AG09319 (cell line): ENCODE measurements around the gene CUX1.
"Not testable (repeated sequence)": the region's sequence is repeated elsewhere in the genome, so short reads cannot be mapped to it uniquely, and the experiment has no call there.

Experiments used
- DNase-seq: peaks from one replicate; pipeline ENCODE4 v3.0.0-alpha.2; 2010; ENCODE audit warnings: low read depth; ENCODE audit errors: extremely low read depth
- TF ChIP-seq, protein P1 (sequence below): IDR thresholded peaks from 2 replicates; pipeline ENCODE4 v1.5.1; 2011; ENCODE audit warnings: low read depth, mild to moderate bottlenecking, inconsistent platforms, low read length, moderate library complexity

Gene CUX1

DNA sequence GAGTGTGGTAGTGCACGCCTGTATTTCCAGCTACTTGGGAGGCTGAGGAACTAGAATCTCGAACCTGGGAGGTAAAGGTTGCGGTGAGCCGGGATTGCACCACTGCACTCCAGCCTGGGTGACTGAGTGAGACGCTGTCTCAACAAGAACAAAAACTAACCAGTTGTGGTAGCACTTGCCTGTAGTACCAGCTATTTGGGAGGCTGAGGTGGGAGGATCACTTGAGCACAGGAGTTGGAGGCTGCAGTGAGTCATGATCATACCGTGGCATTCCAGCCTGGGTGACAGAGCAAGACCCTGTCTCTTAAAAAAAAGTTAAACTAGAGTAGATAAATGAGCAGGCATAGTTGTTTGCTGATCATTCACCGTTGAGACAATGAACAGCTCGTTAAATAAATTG lies 48.9 kb downstream of the CUX1 start:
- DNase-seq: no peak

DNA sequence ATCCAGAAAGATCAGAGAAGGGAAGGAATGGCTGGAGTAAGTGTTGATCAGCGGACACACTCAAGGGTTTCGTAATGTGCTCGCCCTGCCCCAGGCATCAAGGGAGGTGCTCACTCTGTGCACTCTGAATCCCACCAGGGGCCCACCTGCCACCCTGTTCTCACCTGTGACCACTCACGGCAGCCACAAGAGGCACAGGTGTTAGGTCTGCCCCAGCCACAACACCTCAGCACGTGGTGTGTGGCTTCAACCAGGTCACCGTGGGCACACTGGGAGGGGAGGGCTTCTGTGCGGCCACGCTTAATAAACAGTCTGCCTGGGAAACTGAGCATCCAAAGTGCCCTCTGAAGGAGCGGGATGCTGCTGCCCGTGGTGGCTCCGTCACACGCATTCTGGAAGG lies 49.8 kb downstream of the CUX1 start:
- no peak for DNase-seq
- TF ChIP-seq, protein P1, sequence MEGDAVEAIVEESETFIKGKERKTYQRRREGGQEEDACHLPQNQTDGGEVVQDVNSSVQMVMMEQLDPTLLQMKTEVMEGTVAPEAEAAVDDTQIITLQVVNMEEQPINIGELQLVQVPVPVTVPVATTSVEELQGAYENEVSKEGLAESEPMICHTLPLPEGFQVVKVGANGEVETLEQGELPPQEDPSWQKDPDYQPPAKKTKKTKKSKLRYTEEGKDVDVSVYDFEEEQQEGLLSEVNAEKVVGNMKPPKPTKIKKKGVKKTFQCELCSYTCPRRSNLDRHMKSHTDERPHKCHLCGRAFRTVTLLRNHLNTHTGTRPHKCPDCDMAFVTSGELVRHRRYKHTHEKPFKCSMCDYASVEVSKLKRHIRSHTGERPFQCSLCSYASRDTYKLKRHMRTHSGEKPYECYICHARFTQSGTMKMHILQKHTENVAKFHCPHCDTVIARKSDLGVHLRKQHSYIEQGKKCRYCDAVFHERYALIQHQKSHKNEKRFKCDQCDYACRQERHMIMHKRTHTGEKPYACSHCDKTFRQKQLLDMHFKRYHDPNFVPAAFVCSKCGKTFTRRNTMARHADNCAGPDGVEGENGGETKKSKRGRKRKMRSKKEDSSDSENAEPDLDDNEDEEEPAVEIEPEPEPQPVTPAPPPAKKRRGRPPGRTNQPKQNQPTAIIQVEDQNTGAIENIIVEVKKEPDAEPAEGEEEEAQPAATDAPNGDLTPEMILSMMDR: no peak

More for the DNA sequence above, 48.9 kb downstream of the CUX1 start:
- TF ChIP-seq, protein P1: no peak

DNA sequence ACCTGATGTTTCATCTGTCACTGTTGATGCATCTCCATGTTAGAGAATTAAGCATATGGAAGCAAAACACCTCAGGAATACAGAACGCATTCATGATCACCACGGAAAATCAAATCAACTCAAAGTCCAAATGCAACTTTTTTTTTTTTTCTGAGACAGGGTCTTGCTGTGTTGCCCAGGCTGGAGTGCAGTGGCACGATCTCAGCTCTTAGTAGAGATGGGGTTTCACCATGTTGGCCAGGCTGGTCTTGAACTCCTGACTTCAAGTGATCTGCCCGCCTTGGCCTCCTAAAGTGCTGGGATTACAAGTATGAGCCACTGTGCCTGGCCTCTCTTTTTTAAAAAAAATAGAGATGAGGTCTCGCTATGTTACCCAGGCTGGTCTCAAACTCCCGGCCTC lies 50.3 kb downstream of the CUX1 start:
- DNase-seq: not testable (repeated sequence)

DNA sequence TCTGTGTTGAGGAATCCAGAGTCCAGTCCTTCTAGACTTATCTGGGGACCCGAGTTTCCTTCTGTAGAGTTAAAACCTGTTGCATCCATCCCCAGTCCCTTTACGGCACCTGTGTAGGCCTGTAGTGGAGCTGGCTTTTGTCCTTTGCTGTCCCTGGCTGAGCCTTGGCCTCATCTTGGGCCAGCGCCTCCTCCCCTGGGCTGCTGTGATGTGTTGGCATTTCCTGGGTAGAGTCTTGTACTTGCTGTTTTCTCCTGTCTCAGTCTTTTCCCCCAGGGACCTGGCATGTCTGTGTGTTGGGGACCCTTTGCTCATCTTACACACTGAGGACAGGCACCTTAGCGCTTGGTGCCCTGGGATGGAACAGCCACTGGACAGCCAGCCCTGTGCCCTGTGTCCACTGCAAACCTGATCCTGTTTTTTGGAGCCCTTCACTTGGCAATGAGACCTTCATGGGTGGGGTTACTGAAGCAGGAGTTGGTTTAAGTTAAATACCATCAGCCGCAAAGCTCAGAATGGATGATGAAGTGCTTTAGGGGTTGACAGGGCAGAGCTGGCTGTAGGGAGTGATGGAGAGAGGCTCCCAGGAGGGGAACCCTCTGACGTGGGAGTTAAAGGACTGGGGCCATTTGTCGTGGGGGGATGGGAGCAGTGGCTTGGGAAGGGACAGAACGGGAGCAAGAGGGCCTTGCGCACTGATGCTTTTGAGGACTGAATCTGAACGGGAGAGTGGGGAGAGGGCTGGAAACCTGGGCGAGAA lies 50.9 kb downstream of the CUX1 start:
- TF ChIP-seq, protein P1: no peak
- DNase-seq: no peak

DNA sequence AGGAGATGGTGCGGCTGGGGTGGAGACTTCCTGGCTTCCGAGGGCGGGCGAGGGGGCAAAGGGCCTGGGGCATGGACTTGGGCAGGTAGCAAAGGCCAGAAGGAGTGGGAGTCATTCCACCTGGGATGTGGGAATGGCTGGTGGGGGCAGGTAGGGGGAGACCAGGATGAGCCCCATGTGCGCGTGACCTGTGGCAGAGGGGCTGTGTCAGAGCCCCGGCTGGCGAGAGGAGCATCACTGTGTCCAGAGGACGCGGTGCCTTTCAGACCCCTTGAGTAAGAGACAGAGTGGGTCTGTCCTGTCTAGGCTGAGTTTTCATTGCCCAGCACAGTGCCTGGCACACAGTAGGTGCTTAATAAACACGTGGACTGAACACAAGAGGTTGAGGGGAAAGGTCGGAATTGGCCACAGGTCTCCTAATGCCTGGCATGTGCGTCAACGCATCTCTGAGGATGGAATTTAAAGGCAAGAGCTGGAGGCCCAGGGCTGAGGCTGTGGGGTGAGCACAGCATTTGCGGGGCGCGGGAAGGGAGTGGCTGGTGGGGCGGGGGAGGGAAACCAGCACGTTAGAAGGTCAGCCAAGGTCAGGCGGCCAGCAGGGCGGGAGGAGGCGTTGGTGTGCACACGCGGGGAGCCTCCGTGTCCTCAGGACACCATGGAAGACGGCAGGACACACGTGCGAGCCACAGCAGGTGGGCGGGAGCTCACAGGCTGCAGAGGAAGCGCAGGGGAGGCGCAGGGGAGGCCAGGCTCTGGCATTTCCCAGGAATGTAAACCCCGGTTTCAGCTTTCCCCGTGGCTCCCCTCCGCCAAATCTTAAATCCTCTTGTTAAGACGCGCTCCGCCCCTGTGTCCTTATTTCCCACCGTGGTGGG lies 51.8 kb downstream of the CUX1 start:
- TF ChIP-seq, protein P1: no peak
- no peak for DNase-seq

DNA sequence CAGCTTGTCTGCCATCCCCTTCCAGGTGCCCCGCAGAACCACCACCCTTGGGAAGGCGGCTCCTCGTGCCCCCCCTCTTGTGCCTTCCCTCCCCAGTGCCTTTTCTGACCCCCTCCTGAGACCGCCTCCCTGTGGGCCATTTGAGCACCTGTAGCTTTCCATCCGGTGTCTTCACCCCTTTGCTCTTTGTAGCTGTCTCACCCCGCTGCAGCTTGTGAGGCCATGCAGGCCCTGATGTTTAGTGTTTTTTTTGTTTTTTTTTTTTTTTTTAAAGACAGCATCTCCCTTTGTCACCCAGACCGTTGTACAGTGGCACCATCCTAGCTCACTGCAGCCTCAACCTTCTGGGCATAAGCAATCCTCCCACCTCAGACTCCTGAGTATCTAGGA lies 52.5 kb downstream of the CUX1 start:
- TF ChIP-seq, protein P1: no peak

DNA sequence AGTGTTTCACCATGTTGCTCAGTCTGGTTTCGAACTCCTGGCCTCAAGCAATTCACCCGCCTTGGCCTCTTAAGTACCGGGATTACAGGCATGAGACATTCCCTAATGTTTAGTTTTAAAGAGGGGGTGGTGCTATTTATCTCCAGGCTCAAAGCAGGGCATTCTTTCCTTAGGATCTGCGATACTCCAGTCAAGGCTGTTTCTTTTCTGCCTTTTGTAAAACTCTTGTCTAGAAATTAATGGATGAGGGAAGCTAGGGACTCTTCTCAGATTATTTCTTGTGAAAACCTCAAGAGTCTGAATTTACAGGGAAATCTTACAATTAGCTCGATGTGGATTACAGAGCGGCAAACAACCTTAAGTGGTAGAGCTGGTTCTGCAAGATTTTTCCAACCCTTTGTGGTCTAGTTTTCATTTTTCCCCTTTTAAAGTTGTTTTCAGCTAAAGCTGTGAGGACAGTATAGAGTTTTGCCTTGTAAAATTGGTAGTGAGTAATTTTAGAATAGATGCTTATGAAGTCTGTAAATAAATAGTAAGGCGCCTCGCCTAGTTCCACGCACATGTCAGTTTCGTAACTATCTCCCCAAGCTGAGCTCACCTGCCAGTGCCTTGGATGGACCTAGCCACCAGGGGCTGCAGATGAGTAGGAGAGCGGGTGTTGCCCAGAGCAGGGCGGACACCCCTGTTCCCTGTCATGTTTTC lies 53.1 kb downstream of the CUX1 start:
- no peak for DNase-seq
- TF ChIP-seq, protein P1: no peak; the same call in 1 of the 2 replicates

More for the DNA sequence above, 52.5 kb downstream of the CUX1 start:
- no peak for DNase-seq
